ENCODE results near the gene TESK2.

The TESK2 gene

DNA sequence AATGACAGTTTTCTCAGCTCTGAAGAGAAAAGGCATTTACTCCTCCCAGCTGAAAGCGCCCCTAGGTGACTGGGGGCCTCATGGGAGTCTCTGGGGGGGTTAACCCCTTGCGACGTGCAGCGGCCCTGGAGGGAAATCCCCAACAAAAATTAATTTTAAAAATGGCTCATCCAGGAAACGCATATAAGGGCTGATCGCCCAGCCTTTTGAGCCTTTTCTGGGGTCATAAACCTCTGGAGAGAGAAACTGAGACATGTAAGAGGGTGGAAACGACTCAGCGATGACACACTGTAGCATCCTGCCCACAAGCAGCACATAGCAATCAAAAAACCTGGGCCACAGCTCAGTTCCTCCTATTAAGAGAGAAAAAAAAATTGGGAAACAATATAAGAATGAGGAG, 184.6 kb downstream of the TESK2 start:
- Histone ChIP-seq H3K36me3 (ENCODE audit: insufficient read depth) (no peaks in the 10 kb centered on the region), H2AFZ (ENCODE audit: low read depth) (no peak overlapping the region), H3K4me2 (no peak overlapping the region), H3K4me3 (IDR thresholded peaks at IDR 0.05; ENCODE audit: insufficient read depth, low read depth, low read length) (no peak overlapping the region), H3K4me1 (ENCODE audit: low read depth, poor library complexity, severe bottlenecking) (peaks cover 10% of the 10 kb centered on the region), H3K27ac (no peak overlapping the region), H3K9ac (no peak overlapping the region), H3K27me3 (ENCODE audit: insufficient read depth, low read depth) (no peaks in the 10 kb centered on the region), H3K79me2 (ENCODE audit: insufficient read depth, low read depth) (no peaks in the 10 kb centered on the region), H4K20me1 (ENCODE audit: insufficient read depth) (no peaks in the 10 kb centered on the region)
- TF ChIP-seq CTCF (conservative IDR thresholded peaks at IDR 0.05; ENCODE audit: low read depth, low read length) = no peak

- no peaks in the 10 kb centered on the region for H4K20me1 ChIP-seq (ENCODE audit: insufficient read depth)
- H3K36me3 ChIP-seq (ENCODE audit: insufficient read depth) = no peaks in the 10 kb centered on the region
- no peak for TF ChIP-seq CTCF (conservative IDR thresholded peaks at IDR 0.05; ENCODE audit: low read depth, low read length)
- H3K27me3 ChIP-seq (ENCODE audit: insufficient read depth, low read depth) = no peaks in the 10 kb centered on the region
- peaks cover 14% of the 10 kb centered on the region for H3K4me1 ChIP-seq (ENCODE audit: low read depth, poor library complexity, severe bottlenecking)
- H3K9ac ChIP-seq = no peak overlapping the region
- no peak overlapping the region for H3K27ac ChIP-seq
- H3K4me2 ChIP-seq = 0 out of 2 replicates have a peak overlapping the region, but pooled peaks have one; percentile 94
- H3K79me2 ChIP-seq (ENCODE audit: insufficient read depth, low read depth) = no peaks in the 10 kb centered on the region
- H2AFZ ChIP-seq (ENCODE audit: low read depth) = peak overlapping the region; percentile 74; the same call in 1 of the 2 replicates
- H3K4me3 ChIP-seq (IDR thresholded peaks at IDR 0.05; ENCODE audit: insufficient read depth, low read depth, low read length) = no peak overlapping the region
These were observed 185.7 kb downstream of the TESK2 start for GRCh38 chr1:45305231-45305630.

- Histone ChIP-seq H3K4me3 (IDR thresholded peaks at IDR 0.05; ENCODE audit: insufficient read depth, low read depth, low read length) (peak overlapping the region; percentile 10), H3K27ac (peak overlapping the region; percentile 75), H2AFZ (ENCODE audit: low read depth) (peak overlapping the region; percentile 74)
These were observed 186.5 kb downstream of the TESK2 start for GRCh38 chr1:45304311-45305081.

GRCh38 chr1:45303520-45304310, 187.2 kb downstream of the TESK2 start:
- Histone ChIP-seq H3K27me3 (ENCODE audit: insufficient read depth, low read depth) (no peaks in the 10 kb centered on the region), H3K27ac (peak overlapping the region; percentile 75), H3K4me1 (ENCODE audit: low read depth, poor library complexity, severe bottlenecking) (peaks cover 24% of the 10 kb centered on the region), H3K9ac (peak overlapping the region; percentile 87), H3K79me2 (ENCODE audit: insufficient read depth, low read depth) (no peaks in the 10 kb centered on the region), H3K36me3 (ENCODE audit: insufficient read depth) (no peaks in the 10 kb centered on the region), H3K4me2 (peak overlapping the region; percentile 94), H3K4me3 (IDR thresholded peaks at IDR 0.05; ENCODE audit: insufficient read depth, low read depth, low read length) (peak overlapping the region; percentile 60), H4K20me1 (ENCODE audit: insufficient read depth) (no peaks in the 10 kb centered on the region), H2AFZ (ENCODE audit: low read depth) (peak overlapping the region; percentile 91)
- TF ChIP-seq CTCF (conservative IDR thresholded peaks at IDR 0.05; ENCODE audit: low read depth, low read length) = peak; percentile 68

More at GRCh38 chr1:45304311-45305081, 186.5 kb downstream of the TESK2 start:
- Histone ChIP-seq H4K20me1 (ENCODE audit: insufficient read depth) (no peaks in the 10 kb centered on the region), H3K4me1 (ENCODE audit: low read depth, poor library complexity, severe bottlenecking) (peaks cover 21% of the 10 kb centered on the region), H3K36me3 (ENCODE audit: insufficient read depth) (no peaks in the 10 kb centered on the region), H3K27me3 (ENCODE audit: insufficient read depth, low read depth) (no peaks in the 10 kb centered on the region), H3K79me2 (ENCODE audit: insufficient read depth, low read depth) (no peaks in the 10 kb centered on the region), H3K9ac (peak overlapping the region; percentile 87), H3K4me2 (peak overlapping the region; percentile 94)
- TF ChIP-seq CTCF (conservative IDR thresholded peaks at IDR 0.05; ENCODE audit: low read depth, low read length) = no peak
